Activated T-helper 9 cell treated with anti-CD3 and anti-CD28 coated beads, Interleukin-2, amount 50 U/mL, for 16 hours (primary cell): ENCODE results near the gene CCDC92B.
"Not testable (repeated sequence)": the region's sequence is repeated elsewhere in the genome, so short reads cannot be mapped to it uniquely, and the experiment has no call there.

Experiments
- DNase-seq: peaks from one replicate; pipeline ENCODE4 v3.0.0-alpha.2; 2020; ENCODE audit warnings: low read depth

CCDC92B gene

DNA sequence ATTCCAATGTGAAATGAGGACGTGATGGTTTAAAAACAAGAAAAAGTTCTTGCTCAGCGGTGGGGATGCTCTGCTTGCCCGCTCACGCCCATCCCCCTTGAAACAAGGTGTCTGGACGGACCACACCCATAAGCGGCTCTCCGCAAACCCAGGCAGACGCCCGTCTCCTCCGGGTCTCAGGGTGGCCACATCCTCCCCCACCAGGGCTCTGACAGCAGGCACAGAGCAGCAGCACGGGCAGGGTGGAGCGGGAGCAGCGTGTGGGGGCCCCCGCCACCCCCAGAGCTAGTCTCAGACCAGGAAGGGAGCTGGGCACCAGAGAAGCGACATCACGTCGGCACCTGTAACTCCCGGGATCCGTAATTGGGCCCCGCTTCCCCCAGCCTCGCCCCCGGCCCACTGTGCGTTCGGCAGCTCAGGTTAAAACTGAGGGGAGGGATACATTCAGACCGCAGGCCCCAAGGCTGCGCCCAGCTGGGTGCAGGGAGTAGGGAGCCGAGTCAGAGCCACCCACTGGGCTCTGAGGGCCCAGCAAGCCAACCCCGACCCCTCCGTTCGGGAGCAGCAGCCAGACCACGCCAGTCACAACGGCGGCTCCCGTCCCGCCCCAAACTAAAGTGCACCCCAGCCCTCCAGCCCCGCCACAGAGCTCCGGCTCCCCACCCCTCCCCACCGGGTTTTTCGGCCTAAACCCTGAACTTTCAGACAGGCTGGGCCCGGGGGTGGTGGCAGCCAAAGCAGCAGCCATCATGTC lies 59.9 kb downstream of the CCDC92B start:
- DNase-seq, result no peak

DNA sequence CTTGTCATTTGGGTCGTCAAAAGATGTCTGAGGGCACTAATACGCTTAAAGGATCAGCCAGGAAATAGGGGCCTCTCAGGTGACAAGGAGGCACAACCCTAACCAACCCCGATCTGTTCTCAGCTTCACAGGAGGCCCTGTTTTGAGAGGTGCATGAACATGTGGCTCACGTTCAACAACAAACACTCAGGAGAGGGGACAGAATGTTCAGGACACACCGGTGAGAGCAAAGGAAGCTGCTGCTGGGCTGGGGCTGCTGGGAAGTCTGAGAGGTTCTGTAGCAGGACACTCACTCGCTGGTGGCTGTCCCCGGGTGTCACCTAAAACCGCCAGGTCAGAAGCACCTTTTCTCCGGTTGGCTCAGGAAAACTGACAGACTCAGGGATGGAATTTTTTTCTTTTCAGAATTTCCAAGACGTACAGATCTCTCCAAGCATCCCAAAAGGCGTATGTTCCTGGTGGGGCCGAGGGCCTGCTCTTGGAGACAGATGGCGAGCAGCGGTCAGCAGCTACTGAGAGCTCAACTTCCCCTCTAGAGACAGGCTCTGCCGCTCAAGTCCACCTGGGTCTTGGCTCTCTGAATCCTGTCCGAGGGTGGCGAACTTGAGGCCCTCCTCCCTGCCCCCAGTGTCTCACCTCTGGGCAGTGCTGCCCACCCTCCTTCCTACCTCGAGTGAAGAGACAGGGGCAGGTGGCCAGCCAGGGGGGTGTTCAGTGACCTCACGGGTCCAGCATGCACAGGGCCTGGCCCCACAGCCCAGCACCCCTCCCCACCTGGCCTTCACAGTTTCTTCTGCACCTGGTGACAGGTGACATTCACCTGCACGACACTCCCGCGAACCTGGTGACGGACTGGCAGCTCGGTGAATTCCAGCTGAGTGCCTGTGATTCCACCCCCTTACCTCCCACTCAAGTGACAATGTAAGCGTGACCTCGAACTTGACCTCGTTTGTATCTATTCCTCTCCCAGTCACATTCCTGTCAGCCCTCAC lies 60.8 kb downstream of the CCDC92B start:
- no peak for DNase-seq

DNA sequence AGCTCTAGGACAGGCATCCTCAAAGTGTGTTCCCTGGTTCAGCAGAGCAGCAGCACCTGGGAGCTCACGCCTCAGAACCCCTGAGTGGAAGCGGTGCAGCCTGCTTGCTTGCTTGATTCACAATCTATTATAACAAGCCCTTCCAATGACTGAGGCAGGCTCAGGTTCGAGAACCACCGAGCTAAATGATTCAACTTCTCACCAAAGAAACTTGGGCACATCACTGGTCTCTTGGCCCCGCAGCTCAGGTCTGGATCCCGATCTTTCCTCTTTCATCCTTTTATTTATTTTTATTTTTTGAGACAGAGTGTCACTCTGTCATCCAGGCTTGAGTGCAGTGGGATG lies 62.4 kb downstream of the CCDC92B start:
- no peak for DNase-seq

DNA sequence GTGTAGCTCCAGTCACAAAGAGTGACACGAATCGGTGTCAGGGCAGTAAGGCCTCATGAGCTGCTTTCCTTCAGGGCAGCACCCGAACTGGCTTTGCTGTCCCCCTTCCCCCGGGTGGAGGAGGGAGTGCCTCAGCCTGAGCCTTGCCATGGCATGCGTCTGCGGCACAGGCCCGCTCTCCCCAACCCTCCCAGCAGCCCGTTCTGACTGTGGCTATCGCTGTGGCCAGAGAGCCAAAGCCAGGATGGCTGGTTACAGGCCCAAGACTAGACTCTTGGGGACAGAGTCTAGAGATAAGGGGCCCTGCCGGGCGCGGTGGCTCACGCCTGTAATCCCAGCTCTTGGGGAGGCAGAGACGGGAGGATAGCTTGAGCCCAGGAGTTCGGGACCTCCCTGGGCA lies 63.8 kb downstream of the CCDC92B start:
- DNase-seq, result no peak

DNA sequence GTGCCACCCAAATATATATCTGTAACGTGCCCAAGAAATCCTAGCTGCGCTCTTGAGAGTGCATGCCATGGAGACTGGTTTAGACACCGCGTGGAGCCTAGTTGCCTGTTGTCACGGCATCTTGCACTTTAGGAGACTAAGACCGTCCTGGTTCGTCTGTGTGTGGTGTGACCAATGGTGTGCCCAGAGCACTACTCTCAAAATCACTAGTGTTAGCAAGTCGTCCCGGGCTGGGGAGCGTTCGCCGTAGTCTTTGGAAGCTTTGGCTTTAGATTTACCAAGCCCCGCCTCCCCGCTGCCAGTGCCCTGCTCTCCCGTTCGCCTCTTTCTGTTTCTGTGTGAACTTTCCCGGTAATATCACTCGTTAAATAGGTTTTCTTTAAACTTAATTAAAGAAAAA lies 64.9 kb downstream of the CCDC92B start:
- DNase-seq, result no peak

DNA sequence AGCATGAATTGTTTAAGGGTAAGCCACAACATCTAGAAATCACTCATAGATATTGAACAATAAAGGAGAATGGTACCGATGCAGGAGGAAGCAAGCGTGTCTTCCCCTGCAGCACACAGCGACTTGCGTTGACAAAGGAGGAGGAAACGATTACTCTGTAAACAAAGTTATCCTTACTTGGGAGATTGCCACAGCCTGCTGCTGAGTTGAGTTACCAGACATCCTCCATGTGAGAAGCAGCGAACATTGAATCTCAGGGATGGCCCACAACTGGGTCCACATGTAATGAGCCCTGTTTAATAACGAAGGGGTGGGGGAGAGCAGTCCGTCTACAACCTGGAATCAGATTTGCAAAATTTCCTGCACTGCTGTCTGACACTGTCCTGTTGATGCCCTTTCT lies 65.5 kb downstream of the CCDC92B start:
- DNase-seq, result no peak

DNA sequence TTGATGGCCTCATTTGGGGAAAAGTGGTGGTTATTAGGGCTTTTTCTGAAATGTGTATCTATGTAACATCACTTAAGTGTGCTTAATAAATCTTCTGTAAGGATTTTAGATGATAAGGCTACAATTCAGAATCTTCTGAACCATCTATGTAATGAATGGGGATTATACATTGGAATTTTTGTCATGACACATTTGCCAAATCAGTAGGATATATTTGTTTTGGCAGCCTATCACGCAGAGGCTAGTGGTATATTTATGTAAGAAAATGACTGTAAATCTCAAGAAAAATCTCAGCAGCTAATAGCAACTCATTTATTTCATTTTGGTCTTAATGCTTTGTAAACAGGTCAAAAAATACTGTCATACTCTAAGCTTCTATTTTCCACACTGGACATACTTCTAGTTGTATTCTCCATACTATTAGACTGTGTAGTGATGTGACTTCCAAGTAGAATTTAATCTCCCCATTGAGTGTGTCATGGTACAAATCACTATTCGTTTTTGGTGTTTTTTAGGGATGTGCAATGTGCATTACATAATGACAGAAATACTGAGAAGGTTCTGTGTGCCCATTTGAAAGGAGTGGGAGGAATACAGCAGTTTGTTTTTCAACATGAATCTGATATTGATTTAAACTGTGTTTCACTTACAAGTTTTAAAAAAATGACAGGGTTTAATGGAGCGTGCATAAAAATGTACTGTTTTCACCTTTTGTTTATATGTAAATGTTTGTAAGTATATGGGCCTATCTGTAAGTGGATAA lies 67.1 kb downstream of the CCDC92B start:
- DNase-seq, result no peak

DNA sequence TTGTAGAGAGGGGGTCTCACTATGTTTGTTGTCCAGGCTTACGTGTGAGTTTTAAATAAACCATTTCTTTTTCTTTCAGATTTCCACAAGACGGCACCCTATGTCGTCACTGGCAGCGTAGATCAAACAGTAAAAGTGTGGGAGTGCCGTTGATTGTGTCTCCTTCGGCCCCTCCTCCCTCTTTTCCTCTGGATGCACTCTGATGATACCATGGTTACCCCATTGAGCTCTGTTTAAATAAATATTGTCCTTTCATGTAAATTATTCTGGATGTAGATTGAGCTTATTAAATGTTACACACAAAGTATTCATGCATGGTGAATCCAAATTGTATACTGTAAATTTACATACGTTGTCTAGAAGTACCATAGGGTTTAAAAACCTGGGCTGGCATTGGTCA lies 67.8 kb downstream of the CCDC92B start:
- no peak for DNase-seq

DNA sequence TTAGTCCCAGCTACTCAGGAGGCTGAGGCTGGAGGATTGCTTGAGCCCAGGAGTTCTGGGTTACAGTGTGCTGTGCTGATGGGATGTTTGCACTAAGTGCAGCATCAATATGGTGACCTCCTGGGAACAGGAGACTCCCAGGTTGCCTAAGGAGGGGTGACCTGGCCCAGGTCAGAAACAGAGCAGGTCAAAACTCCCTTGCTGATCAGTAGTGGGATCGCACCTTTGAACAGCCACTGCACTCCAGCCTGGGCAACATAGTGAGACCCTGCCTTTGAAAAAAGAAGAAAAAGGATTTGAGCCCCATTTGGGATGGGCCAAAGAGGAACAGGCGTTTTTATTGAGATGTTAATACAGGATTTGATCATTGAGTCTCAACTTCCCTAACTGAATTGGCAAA lies 68.5 kb downstream of the CCDC92B start:
- no peak for DNase-seq

DNA sequence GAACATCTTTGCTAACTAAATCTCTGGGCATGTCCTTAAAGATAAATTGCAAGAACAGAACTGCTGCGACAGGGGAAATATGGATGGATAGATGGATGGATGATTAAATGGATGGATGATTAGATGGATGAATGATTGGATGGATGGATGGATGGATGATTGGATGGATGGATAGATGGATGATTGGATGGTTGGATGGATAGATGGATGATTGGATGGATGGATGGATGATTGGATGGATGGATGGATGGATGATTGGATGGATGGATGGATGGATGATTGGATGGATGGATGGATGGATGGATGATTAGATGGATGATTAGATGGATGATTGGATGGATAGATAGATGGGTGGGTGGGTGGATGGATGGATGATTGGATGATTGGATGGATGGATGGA lies 70.2 kb downstream of the CCDC92B start:
- DNase-seq, result not testable (repeated sequence)
